Uterus (tissue), 2 donors: ENCODE measurements around the gene MOSPD2.

Source experiments
- CTCF ChIP-seq, 4 experiments: fragments of 200-600 bp in 2 of 4; fragments of 450-650 bp in 2 of 4; sonication (generic) in 2 of 4; IDR thresholded peaks; one replicate each; pipeline ENCODE4 v1.5.1; 2016 to 2019; ENCODE audit warnings: antibody characterized with exemption in 4 of 4, mild to moderate bottlenecking in 2 of 4, moderate library complexity in 1 of 4
- POLR2A ChIP-seq, 2 donors: fragments of 450-650 bp; IDR thresholded peaks; one replicate each; pipeline ENCODE4 v1.6.1; 2016; ENCODE audit warnings: antibody characterized with exemption in 2 of 2, mild to moderate bottlenecking in 1 of 2, moderate library complexity in 1 of 2

- TF ChIP-seq CTCF (IDR thresholded peaks at IDR 0.05) (no peak), POLR2A (IDR thresholded peaks at IDR 0.05) (no peak)
These were observed 70.7 kb downstream of the MOSPD2 start for GRCh38 chrX:14943962-14944361.
